HEK293 (cell line): ENCODE measurements around the gene SMTN.
A peak's percentile ranks its signal among the peaks of the same experiment; 100 is the strongest.
"Not testable (repeated sequence)": the region's sequence is repeated elsewhere in the genome, so short reads cannot be mapped to it uniquely, and the experiment has no call there.

ENCODE experiments used
- CTCF ChIA-PET: fragments of 350-600 bp; formaldehyde crosslinking; extraction: SDS; loops from one replicate; lab custom pipeline; 2021; ENCODE audit warnings: antibody characterized with exemption; lab: Yijun Ruan, JAX
- POLR2A ChIA-PET: fragments of 300-600 bp; formaldehyde crosslinking; extraction: SDS; loops from one replicate; lab custom pipeline; 2020; ENCODE audit warnings: antibody characterized with exemption, inconsistent platforms; lab: Yijun Ruan, JAX
- H3K27ac ChIP-seq: fragments of 200-500 bp; sonication (Bioruptor generic); 2 replicates; pipeline ENCODE4 v1.5.1; 2014; ENCODE audit warnings: low read depth, low read length, control low read depth, inconsistent platforms; ENCODE audit errors: extremely low read depth
- H3K36me3 ChIP-seq, 2 experiments: fragments of 200-500 bp in 1 of 2; sonication (Bioruptor generic) in 1 of 2; 1 replicate in 1 of 2; 2 replicates in 1 of 2; pipeline ENCODE4 v1.5.1; 2014 to 2017; ENCODE audit warnings: inconsistent platforms in 2 of 2, low read length in 2 of 2; ENCODE audit not compliant: control insufficient read depth in 2 of 2, insufficient read depth in 1 of 2
- H3K4me1 ChIP-seq: fragments of 200-500 bp; sonication (Bioruptor generic); 2 replicates; pipeline ENCODE4 v1.5.1; 2014; ENCODE audit warnings: mild to moderate bottlenecking, low read length, inconsistent platforms; ENCODE audit not compliant: control insufficient read depth, insufficient read depth
- H3K4me3 ChIP-seq: 2 replicates; pipeline ENCODE4 v1.5.1; 2011; ENCODE audit warnings: low read depth, mild to moderate bottlenecking, control low read depth, low read length, moderate library complexity
- H3K9me3 ChIP-seq: fragments of 200-500 bp; sonication (Bioruptor generic); 2 replicates; pipeline ENCODE4 v1.5.1; 2014; ENCODE audit warnings: low read depth, low read length, inconsistent platforms; ENCODE audit not compliant: control insufficient read depth, insufficient read depth
- BCL11B ChIP-seq: fragments of 450-650 bp; formaldehyde crosslinking; IDR thresholded peaks from 2 replicates; pipeline ENCODE4 v1.5.1; 2016; ENCODE audit warnings: low read depth, missing biosample characterization, missing genetic modification characterization
- EGR2 ChIP-seq: fragments of 450-650 bp; formaldehyde crosslinking; IDR thresholded peaks from 2 replicates; pipeline ENCODE4 v1.5.1; 2016; ENCODE audit warnings: low read depth, missing biosample characterization, missing genetic modification characterization
- PRDM10 ChIP-seq: fragments of 450-650 bp; formaldehyde crosslinking; IDR thresholded peaks from 2 replicates; pipeline ENCODE4 v1.5.1; 2016; ENCODE audit warnings: missing biosample characterization, missing genetic modification characterization
- PRDM6 ChIP-seq: fragments of 450-650 bp; formaldehyde crosslinking; IDR thresholded peaks from 2 replicates; pipeline ENCODE4 v1.5.1; 2017; ENCODE audit warnings: missing biosample characterization, missing genetic modification characterization
- SCRT1 ChIP-seq: fragments of 450-650 bp; formaldehyde crosslinking; IDR thresholded peaks from 2 replicates; pipeline ENCODE4 v1.5.1; 2016; ENCODE audit warnings: missing biosample characterization, missing genetic modification characterization, borderline replicate concordance
- SCRT2 ChIP-seq: fragments of 450-650 bp; formaldehyde crosslinking; IDR thresholded peaks from 2 replicates; pipeline ENCODE4 v1.5.1; 2016; ENCODE audit warnings: missing biosample characterization, missing genetic modification characterization
- SP2 ChIP-seq: fragments of 450-650 bp; formaldehyde crosslinking; IDR thresholded peaks from 2 replicates; pipeline ENCODE4 v1.5.1; 2016; ENCODE audit warnings: missing biosample characterization, missing genetic modification characterization
- ZBTB17 ChIP-seq: fragments of 450-650 bp; formaldehyde crosslinking; IDR thresholded peaks from 2 replicates; pipeline ENCODE4 v1.5.1; 2016; ENCODE audit warnings: missing biosample characterization, missing genetic modification characterization
- ZFHX2 ChIP-seq: fragments of 450-650 bp; formaldehyde crosslinking; conservative IDR thresholded peaks from 2 replicates; pipeline ENCODE4 v1.5.1; 2016; ENCODE audit warnings: missing biosample characterization, missing genetic modification characterization
- ZNF184 ChIP-seq: fragments of 450-650 bp; IDR thresholded peaks from 2 replicates; pipeline ENCODE4 v1.5.1; 2018; ENCODE audit warnings: missing biosample characterization, mild to moderate bottlenecking, missing genetic modification characterization
- ZNF211 ChIP-seq: fragments of 450-650 bp; formaldehyde crosslinking; IDR thresholded peaks from 2 replicates; pipeline ENCODE4 v1.5.1; 2016; ENCODE audit warnings: low read depth, missing biosample characterization, missing genetic modification characterization
- ZNF266 ChIP-seq: fragments of 450-650 bp; formaldehyde crosslinking; IDR thresholded peaks from 2 replicates; pipeline ENCODE4 v1.5.1; 2016; ENCODE audit warnings: missing biosample characterization, missing genetic modification characterization, low read depth
- ZNF335 ChIP-seq: fragments of 450-650 bp; formaldehyde crosslinking; conservative IDR thresholded peaks from 2 replicates; pipeline ENCODE4 v1.5.1; 2016; ENCODE audit warnings: missing biosample characterization, missing genetic modification characterization
- ZNF692 ChIP-seq: fragments of 450-650 bp; formaldehyde crosslinking; IDR thresholded peaks from 2 replicates; pipeline ENCODE4 v1.5.1; 2016; ENCODE audit warnings: missing biosample characterization, missing genetic modification characterization

The SMTN gene

GRCh38 chr22:31077681-31078080 lies 3.4 kb upstream of the SMTN start:
- Histone ChIP-seq H3K9me3 (no peaks in the 10 kb centered on the region), H3K4me1 (peaks cover 3% of the 10 kb centered on the region; the same call in 1 of the 2 replicates)
- no peak for TF ChIP-seq ZNF184 (tag by site-specific recombination)
- no peak for TF ChIP-seq ZNF211
- TF ChIP-seq, all 188 proteins: peak for 0
- ChIA-PET CTCF (interaction anchor here (1.3 kb wide), 1 partner anchor 31 kb away, joined by 3 read pairs; no protein-coding TSS in a partner anchor), POLR2A (no interaction called here)
- Histone ChIP-seq H3K4me3 (no peak overlapping the region), H3K36me3 (no peaks in the 10 kb centered on the region), H3K27ac (no peak overlapping the region)

GRCh38 chr22:31078389-31078788 lies 2.7 kb upstream of the SMTN start:
- POLR2A ChIA-PET, result not testable (repeated sequence)
- CTCF ChIA-PET, result interaction anchor here (1.3 kb wide), 1 partner anchor 30 kb away, joined by 3 read pairs; no protein-coding TSS in a partner anchor

GRCh38 chr22:31079095-31079642 lies 1.9 kb upstream of the SMTN start:
- CTCF ChIA-PET, result interaction anchor here (1.3 kb wide), 1 partner anchor 29 kb away, joined by 3 read pairs; no protein-coding TSS in a partner anchor
- TF ChIP-seq ZNF335 (tag by site-specific recombination) (peak; percentile 41), SP2 (tag by site-specific recombination) (peak; percentile 51; the same call in 1 of the 2 replicates), SCRT2 (tag by site-specific recombination) (peak; percentile 96), SCRT1 (peak; percentile 77; the same call in 1 of the 2 replicates), BCL11B (tag by site-specific recombination) (no peak)

More at GRCh38 chr22:31078389-31078788, 2.7 kb upstream of the SMTN start:
- H3K9me3 ChIP-seq, H3K4me3 ChIP-seq, H3K36me3 ChIP-seq, H3K4me1 ChIP-seq, H3K27ac ChIP-seq: not testable (repeated sequence)
- TF ChIP-seq EGR2 (peak; percentile 66; the same call in 1 of the 2 replicates), ZBTB17 (tag by site-specific recombination) (0 out of 2 replicates have a peak, but pooled peaks have one; percentile 27), PRDM10 (tag by site-specific recombination) (0 out of 2 replicates have a peak, but pooled peaks have one; percentile 42), ZFHX2 (tag by site-specific recombination) (peak; percentile 77)

GRCh38 chr22:31080164-31080847 lies 812 bp upstream of the SMTN start:
- Histone ChIP-seq H3K9me3 (no peaks in the 10 kb centered on the region), H3K4me3 (peak overlapping the region; percentile 60), H3K36me3 (peaks cover 0 to 16% of the 10 kb centered on the region in 2 experiments; a peak in 1 of 3 replicates), H3K27ac (no peak overlapping the region), H3K4me1 (peaks cover 3% of the 10 kb centered on the region; the same call in 1 of the 2 replicates)
- ChIA-PET POLR2A (interaction anchor here (0.6 to 1.8 kb wide), 24 partner anchors 8 to 266 kb away, joined by 3 to 29 read pairs (median 4); partner anchors contain the start of genes MORC2, PATZ1, SELENOM and TUG1), CTCF (interaction anchor here (0.6 to 3.1 kb wide), 6 partner anchors 15 to 134 kb away, joined by 3 to 13 read pairs (median 3); no protein-coding TSS in a partner anchor)
- TF ChIP-seq PRDM6 (tag by site-specific recombination) (no peak), ZNF692 (tag by site-specific recombination) (no peak), ZNF266 (tag by site-specific recombination) (0 out of 2 replicates have a peak, but pooled peaks have one; percentile 12)

More at GRCh38 chr22:31079095-31079642, 1.9 kb upstream of the SMTN start:
- H3K4me3 ChIP-seq, result no peak overlapping the region
- no peak overlapping the region for H3K27ac ChIP-seq
- H3K4me1 ChIP-seq, result peaks cover 3% of the 10 kb centered on the region; the same call in 1 of the 2 replicates
- no peaks in the 10 kb centered on the region for H3K9me3 ChIP-seq
- peaks cover 0 to 13% of the 10 kb centered on the region in 2 experiments; a peak in 1 of 3 replicates for H3K36me3 ChIP-seq
- POLR2A ChIA-PET, result no interaction called here
